IMR-90 (cell line): Measurements from ENCODE around the gene NOVA2. TPM values are rescaled to one million over a fixed set of nuclear protein-coding genes. Genes with fewer than 3 reads are reported as not detected.
A peak's percentile ranks its signal among the peaks of the same experiment; 100 is the strongest.

Experiments used
- ATAC-seq: fragments of 200-7000 bp; cut with Tn5 transposase; 2 replicates; pipeline ENCODE4 v1.9.1; 2020; ENCODE audit warnings: low read depth, mild to moderate bottlenecking, moderate library complexity
- BruUV-seq: library from RNA; stranded (reverse); fragments of 400-500 nt; replicated peaks from 2 replicates; lab custom pipeline; 2021; lab: Mats Ljungman, UMichigan
- CTCF ChIA-PET: fragments of 300-600 bp; formaldehyde crosslinking; extraction: SDS; loops from one replicate; lab custom pipeline; 2021; ENCODE audit warnings: antibody characterized with exemption; lab: Yijun Ruan, JAX
- POLR2A ChIA-PET: fragments of 300-600 bp; sonication (Branson Sonifier 250); formaldehyde crosslinking; loops from one replicate; lab custom pipeline; 2022; ENCODE audit warnings: antibody characterized with exemption; ENCODE audit not compliant: unreplicated experiment; lab: Charles Lee
- DNase-seq: peaks from one replicate; pipeline ENCODE4 v3.0.0; 2013
- H2AFZ ChIP-seq: replicated peaks from 2 replicates; pipeline ENCODE3; 2013; ENCODE audit warnings: low read length, mild to moderate bottlenecking; ENCODE audit not compliant: poor library complexity
- H2AK5ac ChIP-seq: 2 replicates; pipeline ENCODE4 v1.6.1; 2013; ENCODE audit warnings: low read depth, low read length, inconsistent platforms
- H2AK9ac ChIP-seq: replicated peaks from 2 replicates; pipeline ENCODE3; 2013; ENCODE audit warnings: mild to moderate bottlenecking, low read depth, low read length, moderate library complexity; ENCODE audit not compliant: poor library complexity
- H2BK120ac ChIP-seq: 2 replicates; pipeline ENCODE4 v1.6.1; 2013; ENCODE audit warnings: low read depth, low read length, inconsistent platforms
- H2BK15ac ChIP-seq: 3 replicates; pipeline ENCODE4 v1.6.1; 2013; ENCODE audit warnings: low read depth, low read length, inconsistent platforms
- H2BK20ac ChIP-seq: 2 replicates; pipeline ENCODE4 v1.6.1; 2013; ENCODE audit warnings: low read depth, mild to moderate bottlenecking, inconsistent platforms, low read length, moderate library complexity
- H2BK5ac ChIP-seq: 2 replicates; pipeline ENCODE4 v1.6.1; 2013; ENCODE audit warnings: mild to moderate bottlenecking, low read depth, low read length, inconsistent platforms; ENCODE audit not compliant: poor library complexity, severe bottlenecking
- H3K14ac ChIP-seq: replicated peaks from 2 replicates; pipeline ENCODE4 v1.6.1; 2013; ENCODE audit warnings: low read depth, low read length, inconsistent platforms
- H3K18ac ChIP-seq: 2 replicates; pipeline ENCODE4 v1.6.1; 2013; ENCODE audit warnings: low read depth, low read length, control low read depth
- H3K23ac ChIP-seq: 2 replicates; pipeline ENCODE4 v1.6.1; 2013; ENCODE audit warnings: low read depth, low read length, inconsistent platforms
- H3K27ac ChIP-seq: 2 replicates; pipeline ENCODE4 v1.5.1; 2013; ENCODE audit warnings: mild to moderate bottlenecking, control low read depth, low read length; ENCODE audit not compliant: insufficient read depth
- H3K27me3 ChIP-seq: 2 replicates; pipeline ENCODE4 v1.6.1; 2013; ENCODE audit warnings: low read length; ENCODE audit not compliant: control insufficient read depth, insufficient read depth
- H3K36me3 ChIP-seq: 2 replicates; pipeline ENCODE4 v1.6.1; 2013; ENCODE audit warnings: low read length, mixed read lengths; ENCODE audit not compliant: control insufficient read depth, insufficient read depth
- H3K4ac ChIP-seq: 2 replicates; pipeline ENCODE4 v1.6.1; 2013; ENCODE audit warnings: low read depth, low read length, inconsistent platforms
- H3K4me1 ChIP-seq: 2 replicates; pipeline ENCODE4 v1.6.1; 2013; ENCODE audit warnings: low read length, mixed read lengths; ENCODE audit not compliant: control insufficient read depth, insufficient read depth
- H3K4me2 ChIP-seq: 2 replicates; pipeline ENCODE4 v1.6.1; 2013; ENCODE audit warnings: low read depth, mild to moderate bottlenecking, control low read depth, low read length, moderate library complexity
- H3K4me3 ChIP-seq: 2 replicates; pipeline ENCODE4 v1.5.1; 2013; ENCODE audit warnings: low read depth, mild to moderate bottlenecking, control low read depth, low read length, moderate library complexity; ENCODE audit not compliant: insufficient read depth
- H3K56ac ChIP-seq: 2 replicates; pipeline ENCODE4 v1.6.1; 2013; ENCODE audit warnings: low read length, inconsistent platforms; ENCODE audit not compliant: insufficient read depth; ENCODE audit errors: extremely low read depth
- H3K79me1 ChIP-seq, 2 experiments: 2 replicates each; pipeline ENCODE4 v1.6.1; 2013; ENCODE audit warnings: low read length in 2 of 2, inconsistent platforms in 1 of 2, low read depth in 1 of 2
- H3K9ac ChIP-seq: 2 replicates; pipeline ENCODE4 v1.6.1; 2013; ENCODE audit warnings: low read depth, low read length, control low read depth
- H3K9me1 ChIP-seq: 2 replicates; pipeline ENCODE4 v1.6.1; 2013; ENCODE audit warnings: low read length, inconsistent platforms; ENCODE audit not compliant: insufficient read depth
- H3K9me3 ChIP-seq: 2 replicates; pipeline ENCODE4 v1.6.1; 2013; ENCODE audit warnings: low read length; ENCODE audit not compliant: control insufficient read depth, insufficient read depth
- H4K20me1 ChIP-seq: 2 replicates; pipeline ENCODE4 v1.6.1; 2013; ENCODE audit warnings: low read length, inconsistent platforms; ENCODE audit not compliant: insufficient read depth
- H4K5ac ChIP-seq: 2 replicates; pipeline ENCODE4 v1.6.1; 2013; ENCODE audit warnings: mild to moderate bottlenecking, low read depth, low read length, control low read depth
- H4K8ac ChIP-seq, 2 experiments: 2 replicates each; pipeline ENCODE4 v1.6.1; 2013; ENCODE audit warnings: low read depth in 2 of 2, low read length in 2 of 2, control low read depth in 1 of 2, inconsistent platforms in 1 of 2
- H4K91ac ChIP-seq: 2 replicates; pipeline ENCODE4 v1.6.1; 2013; ENCODE audit warnings: low read depth, low read length, inconsistent platforms; ENCODE audit not compliant: insufficient read depth
- CEBPB ChIP-seq: IDR thresholded peaks from 2 replicates; pipeline ENCODE4 v1.6.1; 2012; ENCODE audit warnings: low read depth, low read length, improper control_type of control experiment
- CHD1 ChIP-seq: IDR thresholded peaks from 2 replicates; pipeline ENCODE4 v1.6.1; 2012; ENCODE audit warnings: low read depth, low read length, improper control_type of control experiment
- CTCF ChIP-seq: conservative IDR thresholded peaks from 2 replicates; pipeline ENCODE4 v1.5.1; 2012; ENCODE audit warnings: mild to moderate bottlenecking, low read depth, low read length, improper control_type of control experiment
- ELK1 ChIP-seq: fragments of 150-350 bp; IDR thresholded peaks from 2 replicates; pipeline ENCODE4 v1.6.1; 2016; ENCODE audit warnings: low read depth, mild to moderate bottlenecking, low read length, moderate library complexity, borderline replicate concordance
- MAFK ChIP-seq: IDR thresholded peaks from 2 replicates; pipeline ENCODE4 v1.6.1; 2012; ENCODE audit warnings: low read depth, low read length, improper control_type of control experiment
- MAZ ChIP-seq: IDR thresholded peaks from 2 replicates; pipeline ENCODE4 v1.6.1; 2012; ENCODE audit warnings: low read depth, mild to moderate bottlenecking, low read length, improper control_type of control experiment, moderate library complexity, borderline replicate concordance
- POLR2A ChIP-seq: IDR thresholded peaks from 2 replicates; pipeline ENCODE4 v1.6.1; 2012; ENCODE audit warnings: mild to moderate bottlenecking, low read depth, low read length
- RAD21 ChIP-seq: IDR thresholded peaks from 2 replicates; pipeline ENCODE4 v1.6.1; 2012; ENCODE audit warnings: low read length, improper control_type of control experiment
- SMC3 ChIP-seq: fragments of 150-350 bp; IDR thresholded peaks from 2 replicates; pipeline ENCODE4 v1.6.1; 2016; ENCODE audit warnings: low read depth, mild to moderate bottlenecking, antibody characterized with exemption, low read length, moderate library complexity
- USF2 ChIP-seq: fragments of 150-350 bp; IDR thresholded peaks from 2 replicates; pipeline ENCODE4 v1.6.1; 2017; ENCODE audit warnings: mild to moderate bottlenecking, antibody characterized with exemption, low read length, low read depth
- WGBS, 2 experiments: methylation state at CpG; one replicate each; pipeline versions ENCODE4 v1.1.5 to v1.1.7; 2013; ENCODE audit warnings: missing lambda C conversion rate in 2 of 2; ENCODE audit not compliant: insufficient read length in 1 of 2; ENCODE audit errors: extremely low coverage in 2 of 2; 5-methylcytosine and 5-hydroxymethylcytosine counted together
- dilution Hi-C: fragments of 300-500 bp; cut with HindIII; formaldehyde crosslinking; loops from one replicate; pipeline ENCODE4 v1.14.3; 2018; ENCODE audit warnings: low sequenced_read_pairs; ENCODE audit not compliant: unreplicated experiment
- in situ Hi-C: fragments of 300-500 bp; cut with MboI; formaldehyde crosslinking; loops from 3 replicates; pipeline ENCODE4 v1.14.3; 2019; ENCODE audit warnings: low sequenced_read_pairs, inconsistent platforms, mixed read lengths
- intact Hi-C: fragments of 100-400 bp; cut with micrococcal nuclease; formaldehyde crosslinking; loops from 2 replicates; pipeline ENCODE4 v1.10.0; 2022
- polyA plus RNA-seq, 3 experiments: library from polyadenylated mRNA; depleted of rRNA; stranded (reverse); fragments of >200 nt; gene quantifications; 2 replicates each; pipeline ENCODE4 v1.2.3, GENCODE V29; 2012; ENCODE audit warnings: low replicate concordance in 1 of 3
- total RNA-seq: library from RNA; depleted of rRNA; stranded (reverse); fragments of >200 nt; gene quantifications from 2 replicates; pipeline ENCODE4 v1.2.3, GENCODE V29; 2012

The NOVA2 gene
- total and polyA plus RNA-seq, 2 of the 4 experiments (the other 2 are of a cell fraction) = 0.03 TPM; not detected in 1

- Histone ChIP-seq H3K4me3 (no peak overlapping the region), H4K8ac (no peak overlapping the region), H2AK5ac (no peak overlapping the region), H3K4ac (no peak overlapping the region), H3K4me1 (peaks cover 2% of the 10 kb centered on the region; the same call in 1 of the 2 replicates), H3K36me3 (peaks cover 5% of the 10 kb centered on the region; the same call in 1 of the 2 replicates), H4K5ac (no peak overlapping the region), H3K27ac (no peak overlapping the region), H3K14ac (no peak overlapping the region), H3K9me3 (no peaks in the 10 kb centered on the region), H3K9me1 (no peaks in the 10 kb centered on the region), H3K56ac (no peak overlapping the region), H3K79me1 (no peaks in the 10 kb centered on the region; a peak in 1 of 4 replicates), H2BK15ac (no peak overlapping the region), H2BK120ac (no peak overlapping the region), H3K18ac (no peak overlapping the region), H3K9ac (no peak overlapping the region), H3K4me2 (no peak overlapping the region), H2AFZ (no peak overlapping the region), H2BK20ac (no peak overlapping the region), H4K20me1 (peaks cover 5% of the 10 kb centered on the region; the same call in 1 of the 2 replicates), H2AK9ac (no peak overlapping the region), H2BK5ac (no peak overlapping the region), H3K23ac (no peak overlapping the region), H3K27me3 (peaks cover 4% of the 10 kb centered on the region; the same call in 1 of the 2 replicates), H4K91ac (no peak overlapping the region)
- intact Hi-C loops = loop anchor here (1.0 kb wide), 1 partner anchor 67 kb away; no protein-coding TSS in a partner anchor
- TF ChIP-seq USF2 (no peak), CEBPB (no peak), CTCF (peak; percentile 72), CHD1 (no peak), MAFK (no peak), RAD21 (peak; percentile 54), ELK1 (no peak), POLR2A (no peak), SMC3 (peak; percentile 62), MAZ (no peak)
- 83% methylated on average over 11 of the region's 28 CpGs; no CpG with 5 or more reads in 1 of the 2 experiments for WGBS, 2 experiments
- ATAC-seq (peak; percentile 97), DNase-seq (peak; percentile 58)
- in situ Hi-C loops = no loop called here
- CTCF ChIA-PET = interaction anchor here (1.6 kb wide), 1 partner anchor 14 kb away, joined by 7 read pairs; the partner anchor contains the start of gene CCDC61
- no TSS peak for BruUV-seq
- POLR2A ChIA-PET = interaction anchor here (0.6 kb wide), 1 partner anchor 119 kb away, joined by 6 read pairs; no protein-coding TSS in a partner anchor
- dilution Hi-C loops = no loop called here
Observed at GRCh38 chr19:46009530-46010510, 36.2 kb upstream of the NOVA2 start.
